ENCODE measurements around the gene CTNNA3.

The CTNNA3 gene

DNA sequence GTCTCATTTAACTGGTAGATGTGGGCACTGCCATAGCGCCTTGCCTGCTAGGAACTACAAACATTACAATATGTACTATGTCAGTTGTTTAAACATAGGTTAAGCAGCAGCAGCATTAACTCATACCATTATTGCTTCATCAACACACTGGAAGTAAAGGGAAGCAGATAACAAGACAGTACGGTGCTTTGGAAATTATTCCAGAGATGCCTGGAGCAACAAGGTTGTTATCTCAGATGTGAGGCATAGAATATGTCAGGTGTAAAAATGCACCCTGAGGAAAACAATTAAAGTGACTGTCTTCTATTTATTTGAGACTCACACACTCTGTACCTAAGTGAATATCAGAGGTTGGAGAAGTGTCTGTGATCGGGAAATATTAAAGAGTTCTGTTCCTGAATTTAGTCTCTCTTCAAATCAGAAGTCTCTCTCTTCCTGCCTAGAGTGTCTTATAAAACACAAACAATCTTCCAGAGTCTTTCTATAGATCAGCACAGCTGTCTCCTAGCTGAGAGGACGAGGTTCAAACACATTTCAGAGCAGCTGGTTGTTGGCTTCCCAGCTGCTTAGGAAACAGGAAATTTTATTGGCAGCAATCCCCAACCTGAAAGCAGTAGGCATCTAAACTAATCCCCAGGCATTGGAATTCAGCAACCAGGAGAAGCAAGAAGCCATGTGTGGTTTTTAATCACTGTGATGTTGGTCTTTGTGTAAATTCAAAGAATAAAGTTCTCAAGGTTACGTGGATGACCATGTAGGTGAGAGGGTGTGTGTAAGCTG is 1764.5 kb downstream of the CTNNA3 start:
- DNase-seq (ENCODE audit: low spot score), result no peak
- TF ChIP-seq, protein P1, sequence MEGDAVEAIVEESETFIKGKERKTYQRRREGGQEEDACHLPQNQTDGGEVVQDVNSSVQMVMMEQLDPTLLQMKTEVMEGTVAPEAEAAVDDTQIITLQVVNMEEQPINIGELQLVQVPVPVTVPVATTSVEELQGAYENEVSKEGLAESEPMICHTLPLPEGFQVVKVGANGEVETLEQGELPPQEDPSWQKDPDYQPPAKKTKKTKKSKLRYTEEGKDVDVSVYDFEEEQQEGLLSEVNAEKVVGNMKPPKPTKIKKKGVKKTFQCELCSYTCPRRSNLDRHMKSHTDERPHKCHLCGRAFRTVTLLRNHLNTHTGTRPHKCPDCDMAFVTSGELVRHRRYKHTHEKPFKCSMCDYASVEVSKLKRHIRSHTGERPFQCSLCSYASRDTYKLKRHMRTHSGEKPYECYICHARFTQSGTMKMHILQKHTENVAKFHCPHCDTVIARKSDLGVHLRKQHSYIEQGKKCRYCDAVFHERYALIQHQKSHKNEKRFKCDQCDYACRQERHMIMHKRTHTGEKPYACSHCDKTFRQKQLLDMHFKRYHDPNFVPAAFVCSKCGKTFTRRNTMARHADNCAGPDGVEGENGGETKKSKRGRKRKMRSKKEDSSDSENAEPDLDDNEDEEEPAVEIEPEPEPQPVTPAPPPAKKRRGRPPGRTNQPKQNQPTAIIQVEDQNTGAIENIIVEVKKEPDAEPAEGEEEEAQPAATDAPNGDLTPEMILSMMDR (IDR thresholded peaks at IDR 0.05; ENCODE audit: extremely low read depth, insufficient read depth, missing control alignments), result no peak
- in situ Hi-C loops (cut with MboI; ENCODE audit: low pct_unique_long_range_greater_than_20kb, low sequenced_read_pairs, unreplicated experiment), result no loop called here

DNA sequence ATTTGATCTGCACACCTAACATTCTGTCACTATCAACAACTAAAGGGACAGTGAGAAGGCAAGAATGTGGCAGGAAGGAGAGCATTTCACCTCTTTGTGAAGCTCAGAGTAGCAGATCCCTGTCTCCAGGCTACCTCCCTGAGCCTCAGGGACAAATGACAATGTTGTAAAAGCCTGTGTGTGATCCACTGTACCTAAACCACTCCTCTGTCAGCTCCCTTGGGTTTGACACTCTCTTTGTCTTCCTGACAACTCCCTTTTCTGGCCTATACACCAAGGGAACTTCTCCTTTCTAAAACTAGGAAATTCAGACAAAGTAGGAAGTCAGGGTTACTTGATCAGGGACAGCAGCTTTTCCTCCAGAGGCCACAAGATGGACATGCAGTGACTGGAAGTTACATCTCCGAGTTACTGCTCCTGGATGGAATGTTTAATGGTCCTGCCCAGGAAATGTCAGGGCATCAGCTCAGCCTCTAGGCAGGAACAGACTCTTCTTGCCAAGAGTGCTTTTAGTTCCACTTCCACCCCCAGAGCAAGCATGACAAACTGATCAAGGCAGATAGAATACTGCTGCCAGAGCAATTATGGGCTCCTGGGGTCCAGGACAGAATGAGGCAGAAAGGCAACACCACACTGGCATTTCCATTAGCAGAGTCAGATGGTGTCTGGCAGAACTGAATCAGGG is 1784.7 kb downstream of the CTNNA3 start:
- DNase-seq (ENCODE audit: low spot score), result no peak
- in situ Hi-C loops (cut with MboI; ENCODE audit: low pct_unique_long_range_greater_than_20kb, low sequenced_read_pairs, unreplicated experiment), result no loop called here
- TF ChIP-seq, protein P1 (IDR thresholded peaks at IDR 0.05; ENCODE audit: extremely low read depth, insufficient read depth, missing control alignments), result no peak

DNA sequence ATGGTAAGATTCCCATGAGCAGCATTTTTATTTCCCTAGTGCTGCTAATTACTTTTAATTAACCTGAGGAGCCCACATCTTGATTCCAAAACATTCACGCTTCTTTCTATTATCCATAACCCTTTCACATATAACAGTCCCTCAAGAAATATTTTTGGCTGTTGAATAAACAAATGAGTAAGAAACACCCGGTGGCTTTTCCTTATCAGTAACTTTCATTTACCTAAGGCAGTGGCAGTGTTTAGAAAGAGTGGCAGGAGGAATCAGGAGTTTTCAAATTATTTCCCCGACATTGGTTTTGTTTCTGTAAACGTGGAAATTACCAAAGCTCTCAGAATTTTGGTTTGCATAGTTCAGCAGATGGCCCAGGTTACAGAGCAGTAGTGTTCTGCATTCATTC is 1785.8 kb downstream of the CTNNA3 start:
- TF ChIP-seq, protein P1 (IDR thresholded peaks at IDR 0.05; ENCODE audit: extremely low read depth, insufficient read depth, missing control alignments), result no peak
- in situ Hi-C loops (cut with MboI; ENCODE audit: low pct_unique_long_range_greater_than_20kb, low sequenced_read_pairs, unreplicated experiment), result no loop called here
- no peak for DNase-seq (ENCODE audit: low spot score)

DNA sequence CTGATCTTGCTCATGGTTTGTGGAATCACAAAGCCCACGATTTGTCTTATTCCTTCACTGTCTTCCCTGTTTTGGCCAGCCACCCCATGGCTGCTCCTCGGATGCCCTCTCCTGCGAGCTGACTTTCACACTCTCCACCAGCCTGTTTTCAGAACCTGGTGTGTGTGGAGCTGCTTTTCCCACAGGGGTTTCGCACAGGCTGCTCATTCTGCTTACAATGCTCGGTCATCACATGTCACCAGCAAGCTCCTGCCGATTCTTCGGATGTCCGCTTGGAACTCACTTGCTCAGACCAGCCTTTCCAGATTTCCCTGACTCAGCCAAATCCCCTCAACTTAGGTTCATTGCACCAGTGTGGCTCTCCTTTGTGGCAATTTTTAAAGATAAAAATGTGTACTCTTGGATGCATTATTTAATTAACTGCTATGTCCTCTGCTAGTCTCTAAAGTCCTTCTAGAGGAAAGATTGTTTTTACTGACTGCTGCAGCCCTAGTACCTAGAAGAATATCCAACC is 1788.7 kb downstream of the CTNNA3 start:
- no peak for DNase-seq (ENCODE audit: low spot score)
- TF ChIP-seq, protein P1 (IDR thresholded peaks at IDR 0.05; ENCODE audit: extremely low read depth, insufficient read depth, missing control alignments), result no peak

DNA sequence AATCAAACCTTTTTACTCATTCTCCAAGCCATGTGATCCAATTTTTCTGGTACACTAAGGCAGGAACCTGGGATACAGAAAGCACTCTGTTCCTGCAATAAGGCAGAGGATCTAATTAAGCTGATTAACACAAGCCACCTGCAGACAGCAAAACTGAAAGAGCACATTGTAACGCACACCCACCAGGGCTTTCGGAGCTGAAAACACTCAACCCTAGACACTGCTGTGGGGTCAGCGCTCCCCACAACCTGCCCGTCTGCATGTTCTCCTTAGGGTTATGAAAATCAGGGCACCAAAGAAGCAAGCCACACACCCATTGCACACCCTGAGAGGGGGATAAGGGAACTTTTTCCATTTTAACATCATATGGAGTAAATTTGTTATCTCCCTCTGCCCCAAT is 1792.4 kb downstream of the CTNNA3 start:
- TF ChIP-seq, protein P1 (IDR thresholded peaks at IDR 0.05; ENCODE audit: extremely low read depth, insufficient read depth, missing control alignments), result no peak
- DNase-seq (ENCODE audit: low spot score), result no peak
- in situ Hi-C loops (cut with MboI; ENCODE audit: low pct_unique_long_range_greater_than_20kb, low sequenced_read_pairs, unreplicated experiment), result no loop called here

More for the DNA sequence above, 1788.7 kb downstream of the CTNNA3 start:
- in situ Hi-C loops (cut with MboI; ENCODE audit: low pct_unique_long_range_greater_than_20kb, low sequenced_read_pairs, unreplicated experiment), result no loop called here

DNA sequence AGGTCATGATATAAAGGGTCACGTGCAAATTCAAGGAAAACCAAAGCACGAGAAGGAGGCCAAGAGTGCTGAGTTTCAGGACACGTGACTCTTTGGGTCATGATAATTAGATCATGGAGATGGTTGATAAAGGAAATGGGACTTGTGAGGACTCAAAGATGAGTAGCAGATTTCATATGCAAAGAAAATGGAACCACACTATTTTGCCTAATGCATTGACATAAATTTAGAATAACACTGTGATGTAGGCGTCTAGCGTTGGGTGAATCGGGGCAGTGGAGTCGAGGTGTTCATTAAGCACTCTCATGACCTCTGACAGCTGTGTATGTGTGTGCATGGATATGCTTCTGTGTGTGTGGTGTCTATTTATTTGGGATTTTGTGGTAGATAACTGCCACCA is 1795.7 kb downstream of the CTNNA3 start:
- in situ Hi-C loops (cut with MboI; ENCODE audit: low pct_unique_long_range_greater_than_20kb, low sequenced_read_pairs, unreplicated experiment), result no loop called here
- DNase-seq (ENCODE audit: low spot score), result no peak
- TF ChIP-seq, protein P1 (IDR thresholded peaks at IDR 0.05; ENCODE audit: extremely low read depth, insufficient read depth, missing control alignments), result no peak
